HepG2 (cell line): ENCODE measurements around the gene TRIAP1. TPM values are rescaled to one million over a fixed set of nuclear protein-coding genes. Genes with fewer than 3 reads are reported as not detected.
A peak's percentile ranks its signal among the peaks of the same experiment; 100 is the strongest.

ENCODE experiments used
- ATF7 ChIP-seq, 2 experiments: fragments of 450-650 bp in 1 of 2; sonication (generic) in 1 of 2; formaldehyde crosslinking in 1 of 2; IDR thresholded peaks; 2 replicates each; pipeline versions ENCODE4 v1.4.0 to v1.6.1; 2016 to 2020; ENCODE audit warnings: antibody characterized with exemption in 1 of 2, mild to moderate bottlenecking in 1 of 2, missing genetic modification reagents in 1 of 2
- CCAR2 ChIP-seq: fragments of 200-400 bp; formaldehyde crosslinking; optimal IDR thresholded peaks from 2 replicates; pipeline ENCODE3; 2018; ENCODE audit warnings: low read depth, mild to moderate bottlenecking, low read length, moderate library complexity
- HNRNPL ChIP-seq: fragments of 200-400 bp; formaldehyde crosslinking; IDR thresholded peaks from 2 replicates; pipeline ENCODE4 v1.6.1; 2017; ENCODE audit warnings: mild to moderate bottlenecking, low read depth, low read length
- HOXD1 ChIP-seq: sonication (generic); formaldehyde crosslinking; IDR thresholded peaks from 2 replicates; pipeline ENCODE4 v1.5.0; 2020; ENCODE audit warnings: missing genetic modification reagents
- KAT2B ChIP-seq: fragments of 150-350 bp; IDR thresholded peaks from 2 replicates; pipeline ENCODE4 v1.6.1; 2014; ENCODE audit warnings: low read depth, low read length, borderline replicate concordance
- KDM5A ChIP-seq: fragments of 200-600 bp; sonication (generic); IDR thresholded peaks from 2 replicates; pipeline ENCODE4 v1.7.0; 2018; ENCODE audit warnings: antibody characterized with exemption, mild to moderate bottlenecking, low read length, borderline replicate concordance
- KDM6A ChIP-seq: IDR thresholded peaks from 2 replicates; pipeline ENCODE4 v1.6.1; 2016; ENCODE audit warnings: low read depth
- MXD1 ChIP-seq: sonication (generic); formaldehyde crosslinking; IDR thresholded peaks from 2 replicates; pipeline ENCODE4 v1.4.0; 2020; ENCODE audit warnings: mild to moderate bottlenecking, missing genetic modification reagents
- NR3C1 ChIP-seq: sonication (generic); formaldehyde crosslinking; IDR thresholded peaks from 2 replicates; pipeline ENCODE4 v1.4.0; 2020; ENCODE audit warnings: missing genetic modification reagents
- RORA ChIP-seq: sonication (generic); formaldehyde crosslinking; IDR thresholded peaks from 2 replicates; pipeline ENCODE4 v1.5.0; 2020; ENCODE audit warnings: mild to moderate bottlenecking, missing genetic modification reagents, moderate library complexity
- SNAPC5 ChIP-seq: sonication (generic); formaldehyde crosslinking; IDR thresholded peaks from 2 replicates; pipeline ENCODE4 v1.8.1; 2023; ENCODE audit warnings: mild to moderate bottlenecking, missing genetic modification reagents, borderline replicate concordance
- TFE3 ChIP-seq: IDR thresholded peaks from 2 replicates; pipeline ENCODE4 v1.6.1; 2016
- TP53 ChIP-seq: sonication (generic); formaldehyde crosslinking; conservative IDR thresholded peaks from 2 replicates; pipeline ENCODE4 v1.4.0; 2020; ENCODE audit warnings: missing genetic modification reagents
- ZBED4 ChIP-seq: sonication (generic); formaldehyde crosslinking; IDR thresholded peaks from 2 replicates; pipeline ENCODE4 v1.4.0; 2020; ENCODE audit warnings: missing genetic modification reagents, borderline replicate concordance
- ZBTB3 ChIP-seq: sonication (generic); formaldehyde crosslinking; IDR thresholded peaks from 2 replicates; pipeline ENCODE4 v1.4.0; 2020; ENCODE audit warnings: low read depth, mild to moderate bottlenecking, moderate library complexity, missing genetic modification reagents, borderline replicate concordance
- ZFP91 ChIP-seq: sonication (generic); formaldehyde crosslinking; IDR thresholded peaks from 2 replicates; pipeline ENCODE4 v1.9.0; 2022; ENCODE audit warnings: missing genetic modification reagents, mild to moderate bottlenecking, borderline replicate concordance
- ZNF224 ChIP-seq: sonication (generic); formaldehyde crosslinking; IDR thresholded peaks from 2 replicates; pipeline ENCODE4 v1.5.0; 2020; ENCODE audit warnings: mild to moderate bottlenecking, missing genetic modification reagents
- ZNF282 ChIP-seq: fragments of 450-650 bp; IDR thresholded peaks from 2 replicates; pipeline ENCODE4 v1.6.1; 2018; ENCODE audit not compliant: partially characterized antibody
- ZNF607 ChIP-seq: sonication (generic); formaldehyde crosslinking; IDR thresholded peaks from 2 replicates; pipeline ENCODE4 v1.5.1; 2020; ENCODE audit warnings: missing genetic modification reagents, mild to moderate bottlenecking, borderline replicate concordance
- ZNF713 ChIP-seq: sonication (generic); formaldehyde crosslinking; IDR thresholded peaks from 2 replicates; pipeline ENCODE4 v1.4.0; 2020; ENCODE audit warnings: mild to moderate bottlenecking, missing genetic modification reagents
- ZNF781 ChIP-seq: sonication (generic); formaldehyde crosslinking; IDR thresholded peaks from 2 replicates; pipeline ENCODE4 v1.5.1; 2020; ENCODE audit warnings: borderline replicate concordance, mild to moderate bottlenecking, missing genetic modification reagents; ENCODE audit errors: not compliant biosample characterization
- polyA plus RNA-seq, 8 experiments: library from polyadenylated mRNA; depleted of rRNA in 3 of 8; stranded (reverse) in 7 of 8; unstranded in 1 of 8; fragments of >200 nt; fragmentation: Illumina TruSeq in 4 of 8; extraction: Trizol in 4 of 8; gene quantifications; 2 replicates each; pipeline versions ENCODE4 v1.2.1 to v1.2.3, GENCODE V29; 2011 to 2016; ENCODE audit warnings: low read depth in 4 of 8, missing spikeins in 1 of 8, mixed read lengths in 1 of 8; ENCODE audit not compliant: insufficient read depth in 1 of 8
- total RNA-seq, 5 experiments: library from RNA; depleted of rRNA; stranded (reverse); fragments of >200 nt; fragmentation: Illumina TruSeq; extraction: Trizol; gene quantifications; 2 replicates each; pipeline ENCODE4 v1.2.3, GENCODE V29; 2016; ENCODE audit warnings: low read depth in 1 of 5

Gene TRIAP1
- total and polyA plus RNA-seq, 2 of the 13 experiments (the other 11 are each of a cell fraction or from before 2014, with no cell fraction given) = 55.0 to 117 TPM

GRCh38 chr12:120470150-120470784 is 24.1 kb upstream of the TRIAP1 start (continued):
- TF ChIP-seq ZNF781 (CRISPR knock-in tag) = peak; percentile 15
- TF ChIP-seq MXD1 (CRISPR knock-in tag) = no peak; the same call in 1 of the 2 replicates
- no peak for TF ChIP-seq HOXD1
- no peak for TF ChIP-seq SNAPC5 (CRISPR knock-in tag)
- no peak; the same call in 1 of the 2 replicates for TF ChIP-seq ZNF713 (CRISPR knock-in tag)
- no peak for TF ChIP-seq KDM6A (CRISPR knock-in tag)
- TF ChIP-seq CCAR2 = no peak
- no peak for TF ChIP-seq ATF7 (IDR thresholded peaks at IDR 0.05)
- TF ChIP-seq ATF7 (CRISPR knock-in tag; IDR thresholded peaks at IDR 0.05) = 0 out of 2 replicates have a peak, but pooled peaks have one; percentile 6
- TF ChIP-seq KAT2B = no peak
- no peak for TF ChIP-seq RORA (CRISPR knock-in tag)
- no peak for TF ChIP-seq NR3C1 (CRISPR knock-in tag)
- TF ChIP-seq KDM5A = peak; percentile 43; the same call in 1 of the 2 replicates
- no peak for TF ChIP-seq ZNF224 (CRISPR knock-in tag)
- TF ChIP-seq ZFP91 (CRISPR knock-in tag) = no peak
- 0 out of 2 replicates have a peak, but pooled peaks have one; percentile 31 for TF ChIP-seq TP53 (CRISPR knock-in tag)
- no peak for TF ChIP-seq ZNF282
- TF ChIP-seq ZNF607 (CRISPR knock-in tag) = no peak
- no peak for TF ChIP-seq HNRNPL
- no peak for TF ChIP-seq ZBED4
- TF ChIP-seq TFE3 (CRISPR knock-in tag) = no peak
- TF ChIP-seq ZBTB3 (CRISPR knock-in tag) = no peak
